ENCODE results near the gene DDX41. TPM values are rescaled to one million over a fixed set of nuclear protein-coding genes. Genes with fewer than 3 reads are reported as not detected.
"Not testable (repeated sequence)": the region's sequence is repeated elsewhere in the genome, so short reads cannot be mapped to it uniquely, and the experiment has no call there.

The DDX41 gene
- polyA plus RNA-seq, 4 donors = 97.3 to 107 (median 102) TPM

DNA sequence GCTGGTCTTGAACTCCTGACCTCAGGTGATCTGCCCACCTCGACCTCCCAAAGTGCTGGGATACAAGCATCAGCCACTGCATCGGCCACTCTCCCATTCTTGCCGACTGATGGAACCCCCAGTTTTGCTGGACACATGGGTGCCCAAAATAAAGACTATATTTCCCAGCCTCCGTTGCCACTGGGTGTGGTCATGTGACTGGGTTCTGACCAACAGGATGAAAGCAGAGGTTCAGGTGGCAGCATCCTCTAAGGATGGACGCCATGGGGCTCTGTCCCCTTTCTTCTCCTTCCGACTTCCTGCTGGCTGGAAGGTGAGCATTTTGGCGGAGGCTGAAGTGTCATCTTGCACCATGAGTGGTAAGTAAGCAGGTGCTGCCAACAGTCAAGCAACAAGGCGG, 29.6 kb downstream of the DDX41 start:
- DNase-seq (ENCODE audit: low read depth in 4 of 4, low spot score in 2 of 4) = no peak

GRCh38 chr5:177486256-177486655, 30.5 kb downstream of the DDX41 start:
- no peak for DNase-seq (ENCODE audit: low read depth in 4 of 4, low spot score in 2 of 4)

GRCh38 chr5:177485753-177486152, 31.0 kb downstream of the DDX41 start:
- DNase-seq (ENCODE audit: low read depth in 4 of 4, low spot score in 2 of 4) = not testable (repeated sequence)

- DNase-seq (ENCODE audit: low read depth in 4 of 4, low spot score in 2 of 4) = no peak
These were observed 31.7 kb downstream of the DDX41 start for GRCh38 chr5:177484902-177485549.

GRCh38 chr5:177483994-177484901, 32.5 kb downstream of the DDX41 start:
- no peak for DNase-seq (ENCODE audit: low read depth in 4 of 4, low spot score in 2 of 4)

DNA sequence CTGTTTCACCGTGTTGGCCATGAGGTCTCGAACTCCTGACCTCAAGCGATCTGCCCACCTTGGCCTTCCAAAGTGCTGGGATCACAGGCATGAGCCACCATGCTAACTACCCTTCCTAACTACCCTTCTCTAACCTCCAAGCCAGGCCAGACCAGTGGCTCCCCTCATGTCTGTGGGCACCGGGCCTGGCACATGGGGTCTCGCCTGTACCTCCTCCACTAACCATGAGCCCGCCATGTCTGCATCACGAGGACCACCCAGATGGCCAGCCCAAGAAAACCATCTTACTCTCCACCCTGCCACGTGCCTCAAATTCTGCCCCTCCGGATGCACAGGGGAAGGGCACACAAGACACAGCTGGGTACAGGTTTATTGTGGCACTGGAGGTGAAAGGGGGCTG, 33.7 kb downstream of the DDX41 start:
- DNase-seq (ENCODE audit: low read depth in 4 of 4, low spot score in 2 of 4) = no peak

DNA sequence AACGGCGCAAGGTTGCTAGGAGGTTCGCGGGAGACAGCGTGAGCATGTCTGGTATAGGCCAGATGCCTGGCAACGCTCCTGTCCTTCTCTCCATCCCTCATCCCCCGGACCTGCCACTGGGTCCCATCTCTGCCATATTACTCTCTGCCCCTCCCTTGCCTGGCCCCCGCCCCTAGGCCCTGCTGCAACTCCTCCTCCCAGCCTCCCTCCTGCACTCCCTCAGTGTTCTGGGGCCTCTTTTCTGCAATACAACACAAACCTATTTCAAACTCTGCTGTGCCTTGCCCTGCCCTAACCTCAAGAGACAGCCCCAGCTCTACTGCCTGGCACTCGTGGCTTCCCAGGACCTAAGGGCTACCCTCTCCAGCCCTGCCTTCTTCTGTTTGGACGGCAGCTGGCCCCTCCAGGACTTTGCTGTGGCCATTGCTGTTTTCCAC, 34.4 kb downstream of the DDX41 start:
- no peak for DNase-seq (ENCODE audit: low read depth in 4 of 4, low spot score in 2 of 4)

GRCh38 chr5:177479774-177480173, 37.0 kb downstream of the DDX41 start:
- DNase-seq (ENCODE audit: low read depth in 4 of 4, low spot score in 2 of 4) = no peak

DNA sequence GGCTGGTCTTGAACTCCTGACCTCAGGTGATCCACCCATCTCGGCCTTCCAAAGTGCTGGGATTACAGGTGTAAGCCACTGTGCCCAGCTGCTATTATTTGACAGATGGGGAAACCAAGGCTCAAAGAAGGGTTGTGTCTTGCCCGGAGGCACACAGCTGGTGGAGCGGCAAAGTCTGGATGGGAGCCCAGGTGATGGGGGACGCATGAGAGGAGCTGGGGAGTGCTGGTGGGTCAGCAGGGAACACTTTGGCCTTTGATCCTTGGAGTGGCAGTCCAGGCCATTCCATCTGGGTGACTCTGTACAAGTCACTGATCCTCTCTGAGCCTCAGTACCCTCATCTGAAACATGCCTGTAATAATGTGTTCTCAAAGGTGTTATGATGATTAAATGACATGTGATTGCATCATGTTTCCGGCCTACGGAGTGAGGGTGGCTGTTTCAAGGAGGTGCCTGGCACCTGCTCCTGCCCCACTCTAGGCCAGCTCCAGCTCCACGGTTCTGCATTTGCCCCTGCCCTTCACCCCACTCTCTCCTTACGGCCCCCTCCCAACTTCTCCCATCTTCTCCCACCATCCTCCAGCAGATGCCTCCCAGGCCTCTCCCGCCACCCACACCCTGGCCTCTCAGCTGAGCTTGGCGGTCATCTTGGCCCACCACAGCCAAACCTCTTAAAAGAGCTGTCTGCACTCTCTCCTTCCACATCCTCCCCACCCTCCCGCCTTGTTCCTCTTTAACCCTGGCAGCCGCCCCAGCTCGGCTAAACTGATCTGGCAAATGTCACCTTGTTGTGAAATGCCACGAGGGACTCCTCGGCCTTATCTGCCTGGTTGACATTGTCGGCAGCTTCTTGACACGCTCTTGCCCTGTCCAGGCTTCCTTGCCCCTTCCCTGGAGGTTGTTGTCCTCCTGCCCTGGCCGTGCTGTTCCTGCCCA, 37.8 kb downstream of the DDX41 start:
- DNase-seq (ENCODE audit: low read depth in 4 of 4, low spot score in 2 of 4) = no peak

- DNase-seq (ENCODE audit: low read depth in 4 of 4, low spot score in 2 of 4) = no peak
These were observed 38.9 kb downstream of the DDX41 start for GRCh38 chr5:177477701-177478477.

DNA sequence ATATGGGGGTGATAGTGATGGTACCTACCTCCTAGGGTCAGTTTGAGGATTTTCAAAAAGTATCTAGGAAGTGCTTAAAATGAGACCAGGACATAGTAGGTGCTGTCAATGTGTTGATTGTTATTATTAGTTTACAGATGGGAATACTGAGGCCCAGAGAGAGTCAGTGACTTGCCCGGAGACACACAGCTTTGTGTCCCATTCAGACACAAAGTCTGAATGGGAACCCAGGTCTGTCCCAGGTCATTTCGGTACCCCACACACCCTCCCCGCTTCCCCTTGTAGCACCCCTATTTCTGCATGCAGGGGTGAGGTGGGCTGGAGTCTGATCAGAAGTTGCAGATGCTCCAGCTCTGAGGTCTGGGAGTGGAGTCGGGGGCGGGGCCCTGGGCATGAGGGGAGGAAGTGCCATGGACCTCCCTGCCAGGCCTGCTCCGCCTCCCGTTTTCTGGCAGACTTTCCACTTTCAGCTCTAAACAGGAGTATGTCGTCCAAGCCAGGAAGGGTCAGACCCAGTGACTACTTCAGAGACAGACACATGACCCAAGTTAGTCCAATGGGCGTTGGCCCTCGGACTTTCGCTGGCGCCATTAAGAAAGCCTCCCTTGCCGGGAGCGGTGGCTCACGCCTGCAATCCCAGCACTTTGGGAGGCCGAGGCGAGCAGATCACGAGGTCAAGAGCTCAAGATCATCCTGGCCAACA, 40.1 kb downstream of the DDX41 start:
- no peak for DNase-seq (ENCODE audit: low read depth in 4 of 4, low spot score in 2 of 4)

- DNase-seq (ENCODE audit: low read depth in 4 of 4, low spot score in 2 of 4) = no peak
These were observed 41.0 kb downstream of the DDX41 start for GRCh38 chr5:177475563-177476427.

DNA sequence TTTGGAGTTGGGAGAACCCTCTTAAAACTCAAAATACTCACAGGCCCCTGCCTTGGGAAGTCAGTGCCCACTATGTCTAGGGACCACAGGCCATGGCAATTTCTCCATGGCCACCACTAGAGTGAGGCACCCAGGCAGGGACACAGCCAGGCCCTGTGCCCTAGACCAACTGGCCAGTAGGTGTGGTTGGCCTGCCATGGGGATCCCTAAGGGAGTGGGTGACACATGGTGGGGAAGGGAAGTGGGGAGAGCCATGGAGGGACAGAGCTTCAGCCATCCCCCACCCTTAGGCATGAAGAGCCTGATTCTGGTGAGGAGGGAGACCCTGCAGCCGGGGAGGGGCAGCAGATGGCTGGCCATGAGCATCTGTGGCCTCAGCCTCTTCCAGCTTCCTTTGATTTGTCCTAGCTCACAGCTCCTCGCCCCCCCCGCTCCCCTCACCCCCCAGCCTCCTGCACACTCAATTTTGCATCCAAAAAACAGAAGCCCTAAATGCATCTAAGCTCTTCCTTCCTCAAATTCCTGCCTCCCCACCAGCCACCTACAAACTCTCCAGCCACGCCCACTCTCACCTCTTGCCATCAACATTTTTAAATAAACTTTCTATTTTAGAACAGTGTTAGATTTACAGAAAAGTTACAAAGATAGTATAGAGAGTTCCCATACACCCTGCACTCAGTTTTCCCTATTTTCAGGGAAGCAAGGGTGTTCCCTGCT, 41.8 kb downstream of the DDX41 start:
- no peak for DNase-seq (ENCODE audit: low read depth in 4 of 4, low spot score in 2 of 4)

GRCh38 chr5:177474002-177474476, 42.7 kb downstream of the DDX41 start:
- DNase-seq (ENCODE audit: low read depth in 4 of 4, low spot score in 2 of 4) = no peak

DNA sequence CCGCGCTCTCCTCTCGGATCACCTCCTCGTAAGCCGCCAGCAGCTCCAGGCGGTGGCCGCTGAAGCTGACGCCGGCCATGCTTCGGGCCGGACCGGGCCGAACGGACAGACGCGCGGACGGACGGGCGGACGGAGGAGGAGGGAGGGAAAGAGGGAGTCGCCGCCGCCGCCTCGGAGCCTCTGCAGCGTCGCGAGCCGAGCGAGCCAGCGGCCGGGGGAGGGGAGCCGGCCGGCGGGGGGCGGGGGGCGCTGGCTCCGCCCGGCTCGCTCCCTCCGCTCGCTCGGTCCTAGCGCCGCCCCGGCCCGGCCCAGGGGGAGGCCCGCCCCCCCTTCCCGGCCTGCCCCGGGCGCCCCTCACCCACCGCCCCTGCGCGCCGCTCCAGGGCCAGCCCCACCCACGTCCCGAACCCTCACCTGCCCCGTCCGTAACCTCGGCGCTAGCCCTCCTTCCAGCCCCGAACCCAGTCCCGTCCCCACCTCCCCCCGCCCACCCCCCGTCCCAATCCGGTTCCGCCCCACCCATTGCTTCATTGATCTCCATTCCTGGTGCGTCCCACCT, 43.2 kb downstream of the DDX41 start, which contains the start of gene DBN1:
TSS of gene DBN1 (minus strand) at position 192 of the 559 bp plus-strand sequence. CDS start at position 79, 113 bp downstream.
- no peak for DNase-seq (ENCODE audit: low read depth in 4 of 4, low spot score in 2 of 4)

- DNase-seq (ENCODE audit: low read depth in 4 of 4, low spot score in 2 of 4) = no peak
These were observed 44.0 kb downstream of the DDX41 start for GRCh38 chr5:177472460-177473442.
